Left forelimb (tissue), 1 donor: ENCODE data around the gene MACO1.
A peak's percentile ranks its signal among the peaks of the same experiment; 100 is the strongest.
"Not testable (repeated sequence)": the region's sequence is repeated elsewhere in the genome, so short reads cannot be mapped to it uniquely, and the experiment has no call there.

ENCODE experiments used
- DNase-seq: peaks from one replicate; pipeline ENCODE4 v3.0.0-alpha.2; 2018; ENCODE audit warnings: low spot score

MACO1 gene, protein sequence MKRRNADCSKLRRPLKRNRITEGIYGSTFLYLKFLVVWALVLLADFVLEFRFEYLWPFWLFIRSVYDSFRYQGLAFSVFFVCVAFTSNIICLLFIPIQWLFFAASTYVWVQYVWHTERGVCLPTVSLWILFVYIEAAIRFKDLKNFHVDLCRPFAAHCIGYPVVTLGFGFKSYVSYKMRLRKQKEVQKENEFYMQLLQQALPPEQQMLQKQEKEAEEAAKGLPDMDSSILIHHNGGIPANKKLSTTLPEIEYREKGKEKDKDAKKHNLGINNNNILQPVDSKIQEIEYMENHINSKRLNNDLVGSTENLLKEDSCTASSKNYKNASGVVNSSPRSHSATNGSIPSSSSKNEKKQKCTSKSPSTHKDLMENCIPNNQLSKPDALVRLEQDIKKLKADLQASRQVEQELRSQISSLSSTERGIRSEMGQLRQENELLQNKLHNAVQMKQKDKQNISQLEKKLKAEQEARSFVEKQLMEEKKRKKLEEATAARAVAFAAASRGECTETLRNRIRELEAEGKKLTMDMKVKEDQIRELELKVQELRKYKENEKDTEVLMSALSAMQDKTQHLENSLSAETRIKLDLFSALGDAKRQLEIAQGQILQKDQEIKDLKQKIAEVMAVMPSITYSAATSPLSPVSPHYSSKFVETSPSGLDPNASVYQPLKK

GRCh38 chr1:25430073-25430966 is at the start of gene MACO1:
Gene MACO1 (plus strand): TSS chr1:25430897. CDS start chr1:25431099, 202 bp downstream.
- DNase-seq = peak; percentile 98

GRCh38 chr1:25382543-25382942 is 48.2 kb upstream of the MACO1 start:
- DNase-seq = not testable (repeated sequence)

DNA sequence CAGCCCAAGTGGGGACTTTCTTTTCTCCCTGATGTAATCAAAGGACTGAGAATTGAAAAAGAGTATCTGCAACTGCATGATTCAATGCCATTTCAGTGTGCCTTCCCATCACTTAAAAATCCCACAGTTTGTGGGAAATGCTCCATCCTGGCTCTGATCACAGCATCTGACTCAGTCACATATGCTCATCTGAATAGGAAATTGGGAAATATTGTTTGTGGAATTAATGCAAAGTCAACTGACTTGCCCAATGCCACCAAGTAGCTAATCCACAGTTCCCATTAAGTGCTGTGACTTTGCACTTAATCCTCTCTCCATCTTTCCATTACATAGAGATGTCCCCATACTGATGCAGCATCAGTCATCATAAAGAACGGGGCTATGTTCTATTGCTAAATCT is 47.6 kb upstream of the MACO1 start:
- DNase-seq = not testable (repeated sequence)

- DNase-seq = not testable (repeated sequence)
Measured at GRCh38 chr1:25383875-25384274, 46.8 kb upstream of the MACO1 start.

DNA sequence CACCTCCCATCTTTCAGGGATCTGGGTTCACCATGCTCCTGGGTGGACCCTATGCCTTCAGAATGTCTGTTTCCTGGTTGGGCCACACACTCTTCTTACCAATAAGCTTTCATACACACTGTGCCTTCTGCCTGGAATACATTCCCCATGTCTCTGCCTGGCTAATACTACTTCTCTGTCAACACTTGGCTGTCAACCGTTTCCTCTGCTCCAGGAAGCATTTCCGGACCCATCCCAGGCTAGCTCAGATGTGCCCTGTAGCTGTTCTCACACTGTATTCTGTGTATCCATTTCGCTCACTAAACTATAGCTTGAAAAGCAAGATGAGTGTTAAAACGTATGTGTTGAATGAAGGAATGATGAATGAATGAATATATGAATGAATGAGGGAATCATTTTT is 43.6 kb upstream of the MACO1 start:
- not testable (repeated sequence) for DNase-seq

DNA sequence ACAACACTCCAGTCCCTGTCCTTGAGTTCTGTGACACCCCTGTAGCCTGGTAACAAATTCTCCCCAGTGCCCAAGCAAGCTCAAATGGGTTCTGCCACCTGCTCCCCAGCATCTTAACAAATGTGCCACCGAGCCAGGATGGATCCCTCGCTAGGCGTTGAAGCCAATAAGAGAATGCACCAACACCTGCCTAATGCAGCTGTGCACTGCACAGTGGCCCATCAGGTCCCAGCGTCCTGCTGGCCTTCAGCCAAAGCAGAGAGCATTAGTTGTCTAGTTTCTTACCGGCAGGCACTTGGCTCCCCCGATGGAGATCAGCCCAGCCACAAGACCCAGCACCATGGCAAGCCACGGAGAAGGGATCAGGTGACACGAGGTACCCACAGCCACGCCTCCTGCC is 42.0 kb upstream of the MACO1 start:
- not testable (repeated sequence) for DNase-seq

DNA sequence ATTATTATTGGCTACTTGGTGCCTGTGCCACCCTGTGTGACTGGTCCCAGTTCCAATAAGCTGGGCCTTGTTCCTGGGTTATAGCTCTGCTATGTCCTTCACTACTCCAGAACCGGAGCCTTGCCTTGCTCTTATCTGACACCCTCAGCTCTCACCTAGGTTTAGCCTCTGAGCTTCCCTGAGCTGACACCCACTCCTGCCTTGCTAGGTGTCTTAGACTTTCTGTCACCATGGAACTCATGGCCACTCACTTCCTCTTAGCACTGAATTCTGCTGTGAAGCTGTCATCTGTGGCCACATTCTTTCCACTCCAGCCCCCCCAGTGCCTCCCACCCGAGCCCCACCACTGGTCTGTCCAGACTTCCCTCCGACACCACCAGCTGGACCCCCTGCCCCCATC is 41.0 kb upstream of the MACO1 start:
- DNase-seq = not testable (repeated sequence)

GRCh38 chr1:25392841-25393240 is 37.9 kb upstream of the MACO1 start:
- DNase-seq = no peak

DNA sequence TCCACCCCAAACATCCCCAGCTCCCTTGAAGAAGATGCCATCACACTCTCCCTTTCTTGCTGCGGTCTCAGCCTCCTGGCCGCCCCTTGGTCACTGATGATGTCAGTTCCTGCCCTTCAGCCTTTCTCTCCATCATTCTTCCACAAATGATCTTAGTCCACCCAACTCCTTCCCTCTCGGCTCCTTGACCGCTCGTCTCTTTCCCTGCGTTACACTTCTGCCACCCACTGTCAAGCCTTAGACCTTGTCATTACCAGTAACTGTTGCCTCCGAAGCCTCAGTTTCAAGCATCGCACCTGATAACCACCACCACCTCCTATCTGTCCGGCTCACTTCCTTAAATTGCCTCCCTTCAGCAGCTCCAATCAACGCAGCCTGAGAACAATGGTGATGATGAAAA is 33.1 kb upstream of the MACO1 start:
- DNase-seq = not testable (repeated sequence)

- not testable (repeated sequence) for DNase-seq
Measured at GRCh38 chr1:25398079-25398478, 32.6 kb upstream of the MACO1 start.

- not testable (repeated sequence) for DNase-seq
Measured at GRCh38 chr1:25402947-25403803, 27.5 kb upstream of the MACO1 start.

- DNase-seq = not testable (repeated sequence)
Measured at GRCh38 chr1:25405731-25406305, 24.9 kb upstream of the MACO1 start.

DNA sequence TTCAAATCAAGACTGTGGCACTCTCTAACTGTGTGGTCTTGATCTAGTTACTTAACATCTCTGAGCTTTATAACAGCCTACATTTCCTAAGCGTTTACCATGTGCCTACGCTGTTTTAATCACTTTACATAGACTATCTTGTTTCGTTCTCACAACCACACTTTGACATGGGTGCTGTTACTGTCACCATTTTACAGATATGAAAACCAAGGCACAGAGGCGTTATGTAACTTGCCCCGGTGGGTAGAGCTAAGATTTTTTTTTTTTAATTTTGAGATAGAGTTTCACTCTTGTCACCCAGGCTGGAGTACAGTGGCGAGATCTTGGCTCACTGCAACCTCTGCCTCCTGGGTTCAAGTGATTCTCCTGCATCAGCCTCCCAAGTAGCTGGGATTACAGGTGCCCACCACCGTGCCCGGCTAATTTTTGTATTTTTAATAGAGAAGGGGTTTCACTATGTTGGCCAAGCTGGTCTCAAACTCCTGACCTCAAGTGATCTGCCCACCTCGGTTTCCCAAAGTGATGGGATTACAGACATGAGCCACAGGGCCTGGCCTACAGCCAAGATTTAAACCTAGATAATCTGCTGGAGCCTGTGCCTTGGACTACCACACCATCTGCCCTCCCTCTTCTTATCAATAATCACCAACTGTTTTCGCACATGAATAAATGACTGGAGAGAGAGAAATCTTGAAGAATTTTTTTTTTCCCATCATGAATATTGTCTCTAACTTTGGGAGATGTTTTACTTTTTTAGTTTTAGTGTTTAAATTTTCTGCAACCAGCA is 20.9 kb upstream of the MACO1 start:
- not testable (repeated sequence) for DNase-seq

DNA sequence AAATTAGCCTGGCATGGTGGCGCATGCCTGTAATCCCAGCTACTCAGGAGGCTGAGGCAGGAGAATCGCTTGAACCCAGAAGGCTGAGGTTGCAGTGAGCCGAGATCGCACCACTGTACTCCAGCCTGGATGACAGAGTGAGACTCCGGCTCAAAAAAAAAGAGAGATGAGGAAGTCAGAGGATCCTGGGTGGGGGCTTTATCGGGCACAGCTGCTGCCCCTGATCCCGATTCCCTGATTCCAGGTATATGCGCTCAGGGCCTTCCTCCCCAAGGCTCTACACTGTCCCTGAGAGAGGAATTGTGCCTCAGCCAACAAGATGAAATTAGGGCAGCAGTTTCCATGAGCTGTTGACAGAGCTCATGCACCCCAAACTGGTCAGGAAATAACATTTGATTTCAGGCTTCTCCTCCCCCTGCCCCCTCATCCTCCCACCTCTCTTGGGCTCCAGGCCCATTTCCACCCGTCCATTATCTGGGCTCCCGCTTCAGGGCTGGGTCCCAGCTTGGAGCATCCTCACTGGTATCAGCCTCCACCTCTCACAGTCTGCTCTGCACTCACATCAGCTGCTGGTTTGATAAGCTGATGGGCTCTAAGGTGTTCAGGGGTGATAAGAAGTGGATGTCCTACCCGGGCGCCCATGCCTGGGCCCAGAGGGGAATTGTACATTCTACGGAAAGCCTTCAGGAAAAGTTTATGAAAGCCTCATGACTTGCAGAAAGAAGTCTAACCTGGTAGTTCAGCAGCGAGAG is 17.6 kb upstream of the MACO1 start:
- DNase-seq = not testable (repeated sequence)

DNA sequence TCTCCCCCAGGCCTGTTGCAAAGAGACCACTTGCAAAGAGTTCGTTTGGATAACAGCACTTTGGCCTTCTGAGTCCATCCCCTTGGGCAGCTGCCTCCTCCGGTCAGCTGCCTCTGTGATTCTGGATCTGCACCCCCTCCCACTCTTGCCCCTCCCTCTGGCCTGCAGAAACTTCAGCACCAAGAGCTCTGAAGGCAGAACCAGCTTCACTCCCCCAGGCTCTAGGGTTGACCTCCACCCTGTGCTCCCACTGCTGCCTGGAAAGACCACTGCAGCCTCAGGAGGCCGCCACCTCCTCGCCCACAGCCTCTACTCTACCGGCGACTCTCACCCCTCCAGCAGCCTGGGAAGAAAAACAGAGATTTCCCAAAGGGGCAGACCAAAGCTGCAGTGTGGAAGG is 16.5 kb upstream of the MACO1 start:
- DNase-seq = not testable (repeated sequence)

DNA sequence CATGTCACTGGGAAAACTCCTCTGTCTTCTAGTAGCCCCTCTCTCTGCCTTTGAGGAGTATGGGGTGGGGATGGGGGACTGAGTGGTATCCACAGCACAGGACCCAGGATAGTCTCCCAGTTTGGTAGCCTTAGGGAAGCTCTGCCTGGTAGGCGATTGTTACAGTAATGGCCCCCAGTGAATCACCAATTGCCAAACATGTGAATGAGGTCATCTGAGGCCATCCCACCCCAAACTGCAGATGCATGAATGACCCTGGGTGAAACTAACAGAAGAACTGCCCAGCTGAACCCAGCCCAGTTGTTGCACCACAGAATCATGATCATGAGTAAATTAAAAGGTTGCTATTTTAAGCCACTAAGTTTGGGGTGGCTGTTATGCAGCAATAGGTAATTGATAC is 16.1 kb upstream of the MACO1 start:
- DNase-seq = not testable (repeated sequence)

- not testable (repeated sequence) for DNase-seq
Measured at GRCh38 chr1:25417280-25417679, 13.4 kb upstream of the MACO1 start.

- DNase-seq = not testable (repeated sequence)
Measured at GRCh38 chr1:25419339-25419738, 11.4 kb upstream of the MACO1 start.

- not testable (repeated sequence) for DNase-seq
Measured at GRCh38 chr1:25420715-25421114, 10.0 kb upstream of the MACO1 start, which contains the start of gene RHCE. Gene RHCE (minus strand): TSS chr1:25420825. CDS start chr1:25420786, 39 bp downstream.
